Rectal smooth muscle tissue (tissue), 1 donor: ENCODE results near the gene NIFK.
"Not testable (repeated sequence)": the region's sequence is repeated elsewhere in the genome, so short reads cannot be mapped to it uniquely, and the experiment has no call there.

Source experiments
- H3K27ac ChIP-seq: one replicate; pipeline ENCODE4 v1.7.0; 2013; ENCODE audit warnings: low read depth, low read length, inconsistent platforms
- H3K27me3 ChIP-seq: one replicate; pipeline ENCODE4 v1.7.0; 2013; ENCODE audit warnings: low read length; ENCODE audit not compliant: control insufficient read depth, insufficient read depth
- H3K36me3 ChIP-seq: one replicate; pipeline ENCODE4 v1.7.0; 2013; ENCODE audit warnings: low read length; ENCODE audit not compliant: control insufficient read depth, insufficient read depth
- H3K4me1 ChIP-seq: one replicate; pipeline ENCODE4 v1.7.0; 2013; ENCODE audit warnings: low read length; ENCODE audit not compliant: control insufficient read depth, insufficient read depth
- H3K4me3 ChIP-seq: one replicate; pipeline ENCODE4 v1.7.0; 2013; ENCODE audit warnings: low read length
- H3K9ac ChIP-seq: one replicate; pipeline ENCODE4 v1.7.0; 2013; ENCODE audit warnings: low read length

Gene NIFK

DNA sequence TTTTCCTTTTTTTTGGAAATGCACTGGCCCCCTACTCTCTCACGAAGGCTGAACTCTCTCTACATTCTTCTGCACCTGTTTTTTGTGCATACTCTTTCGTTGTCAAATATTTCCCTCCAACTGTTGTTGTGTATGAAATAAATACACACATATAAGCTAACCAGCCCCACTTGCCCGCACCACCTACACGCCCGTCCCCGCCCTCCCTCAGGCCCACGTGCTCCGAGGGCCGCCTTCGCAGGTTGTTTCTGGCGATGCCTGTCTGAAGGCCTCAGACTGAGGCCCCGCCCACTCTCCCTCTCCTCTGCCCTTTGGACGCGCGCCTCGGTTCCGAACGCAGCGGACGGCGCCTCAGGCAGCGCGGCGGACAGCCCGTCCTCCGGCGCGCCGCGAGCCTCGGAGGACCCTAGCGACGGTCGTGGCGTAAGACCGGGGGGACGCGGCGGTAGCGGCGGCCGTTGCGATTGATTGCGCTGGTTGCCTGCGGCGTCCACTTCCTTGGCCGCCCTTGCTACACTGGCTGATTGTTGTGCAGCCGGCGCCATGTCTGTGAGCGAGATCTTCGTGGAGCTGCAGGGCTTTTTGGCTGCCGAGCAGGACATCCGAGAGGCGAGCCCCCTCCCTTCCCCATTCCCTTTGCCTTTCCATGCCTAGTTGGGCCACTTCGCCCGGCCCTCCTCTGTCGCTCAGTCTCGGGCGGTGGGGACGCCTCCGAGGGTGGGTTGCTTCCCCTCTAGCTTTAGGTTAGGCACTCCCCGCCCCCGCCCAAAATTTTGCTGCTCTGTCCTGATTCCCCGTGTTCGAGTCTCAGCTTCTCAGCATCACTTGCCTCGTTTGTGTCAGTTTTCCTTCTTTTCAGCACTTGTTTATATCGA lies 18.8 kb upstream of the NIFK start, which contains the start of gene TSN:
Gene TSN, plus strand, starts transcription at position 415 of the 875 bp plus-strand sequence. Its CDS starts 129 bp downstream, at position 544.
- peak within 1 kb of the TSS; percentile 51 for H3K27ac ChIP-seq
- peak within 1 kb of the TSS; percentile 80 for H3K4me3 ChIP-seq
- H3K9ac ChIP-seq: peak within 1 kb of the TSS; percentile 39
- H3K36me3 ChIP-seq: no peaks in the 10 kb centered on the region
- peaks cover 9% of the 10 kb centered on the region for H3K4me1 ChIP-seq
- H3K27me3 ChIP-seq: no peaks in the 10 kb centered on the region

DNA sequence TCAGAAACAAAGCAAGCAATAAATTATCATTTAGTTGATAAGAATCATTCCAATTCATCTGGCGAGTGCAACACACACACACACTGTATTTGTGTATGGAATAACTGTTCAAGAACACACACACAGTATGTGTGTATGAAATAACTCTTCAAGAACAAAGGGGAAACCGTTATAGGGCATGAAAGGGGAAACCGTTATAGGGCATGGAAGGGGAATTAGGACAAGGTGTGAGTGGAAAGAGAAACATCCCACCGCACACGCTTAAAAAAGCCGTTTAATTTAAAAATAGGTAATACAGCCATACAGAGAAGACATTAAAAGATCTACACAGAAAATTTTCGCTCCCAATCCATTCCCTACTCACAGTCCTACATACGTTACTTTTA lies 18.2 kb upstream of the NIFK start:
- peak overlapping the region; percentile 22 for H3K9ac ChIP-seq
- H3K27ac ChIP-seq: no peak overlapping the region

GRCh38 chr2:121748202-121748601 lies 11.5 kb upstream of the NIFK start:
- no peak overlapping the region for H3K9ac ChIP-seq
- H3K36me3 ChIP-seq: no peaks in the 10 kb centered on the region
- no peak overlapping the region for H3K4me3 ChIP-seq
- H3K27ac ChIP-seq: no peak overlapping the region
- H3K4me1 ChIP-seq: no peaks in the 10 kb centered on the region
- H3K27me3 ChIP-seq: no peaks in the 10 kb centered on the region

More for the DNA sequence above, 18.2 kb upstream of the NIFK start:
- H3K27me3 ChIP-seq: no peaks in the 10 kb centered on the region
- H3K4me3 ChIP-seq: peak overlapping the region; percentile 70
- peaks cover 9% of the 10 kb centered on the region for H3K4me1 ChIP-seq
- H3K36me3 ChIP-seq: no peaks in the 10 kb centered on the region

DNA sequence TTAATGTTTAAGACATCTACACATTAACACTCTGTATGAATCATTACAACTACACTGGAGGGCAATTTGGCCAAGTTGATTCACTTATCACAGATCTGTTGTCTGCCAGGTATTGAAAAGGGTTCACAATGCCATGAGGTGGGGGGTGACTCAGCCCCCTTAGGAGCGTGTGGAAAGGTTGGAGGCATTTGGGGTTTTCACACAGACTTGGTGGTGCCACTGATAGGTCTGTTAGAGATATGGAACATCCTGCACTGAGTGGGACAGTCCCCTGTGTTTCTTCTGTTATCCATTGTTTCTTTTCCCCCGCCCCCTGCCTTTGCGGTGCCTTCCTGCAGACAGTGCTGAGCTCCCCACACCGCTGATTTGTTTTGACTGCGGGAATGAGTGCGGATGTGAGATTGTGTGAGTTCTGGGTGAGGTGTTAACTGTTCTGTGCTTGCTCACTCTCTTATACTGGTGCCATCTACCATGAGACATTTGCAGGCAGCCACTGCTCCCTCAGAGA lies 9.4 kb upstream of the NIFK start:
- no peak overlapping the region for H3K4me3 ChIP-seq
- H3K27me3 ChIP-seq: no peaks in the 10 kb centered on the region
- no peak overlapping the region for H3K27ac ChIP-seq
- no peaks in the 10 kb centered on the region for H3K4me1 ChIP-seq
- no peaks in the 10 kb centered on the region for H3K36me3 ChIP-seq
- H3K9ac ChIP-seq: no peak overlapping the region

GRCh38 chr2:121741450-121741849 lies 4.8 kb upstream of the NIFK start:
- H3K4me3 ChIP-seq: no peak overlapping the region
- no peak overlapping the region for H3K9ac ChIP-seq
- no peaks in the 10 kb centered on the region for H3K36me3 ChIP-seq
- no peaks in the 10 kb centered on the region for H3K27me3 ChIP-seq
- no peaks in the 10 kb centered on the region for H3K4me1 ChIP-seq
- no peak overlapping the region for H3K27ac ChIP-seq

GRCh38 chr2:121740973-121741372 lies 4.3 kb upstream of the NIFK start:
- Histone ChIP-seq H3K27ac (no peak overlapping the region), H3K4me1 (no peaks in the 10 kb centered on the region), H3K9ac (no peak overlapping the region)

DNA sequence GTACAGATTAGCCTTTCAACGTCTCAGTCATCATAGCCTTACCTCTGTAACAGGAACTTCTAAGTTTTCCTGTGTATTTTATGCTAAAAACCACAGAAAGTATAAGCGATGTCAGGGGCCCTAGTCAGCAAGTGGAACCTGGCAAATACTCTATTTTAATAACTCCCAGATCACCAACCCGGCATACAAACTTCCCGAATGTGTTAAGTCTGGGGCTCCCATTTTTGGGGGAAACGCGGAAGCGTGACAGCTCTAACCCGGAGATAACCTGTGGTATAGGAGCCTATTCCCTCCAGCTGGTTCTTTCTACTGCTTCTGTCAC lies 574 bp downstream of the NIFK start:
- Histone ChIP-seq H3K9ac (peak overlapping the region; percentile 76), H3K36me3 (peaks cover 9% of the 10 kb centered on the region), H3K4me1 (peaks cover 6% of the 10 kb centered on the region), H3K4me3 (peak overlapping the region; percentile 80), H3K27ac (peak overlapping the region; percentile 49), H3K27me3 (no peaks in the 10 kb centered on the region)

More at GRCh38 chr2:121740973-121741372, 4.3 kb upstream of the NIFK start:
- H3K36me3 ChIP-seq: no peaks in the 10 kb centered on the region
- no peak overlapping the region for H3K4me3 ChIP-seq
- no peaks in the 10 kb centered on the region for H3K27me3 ChIP-seq

DNA sequence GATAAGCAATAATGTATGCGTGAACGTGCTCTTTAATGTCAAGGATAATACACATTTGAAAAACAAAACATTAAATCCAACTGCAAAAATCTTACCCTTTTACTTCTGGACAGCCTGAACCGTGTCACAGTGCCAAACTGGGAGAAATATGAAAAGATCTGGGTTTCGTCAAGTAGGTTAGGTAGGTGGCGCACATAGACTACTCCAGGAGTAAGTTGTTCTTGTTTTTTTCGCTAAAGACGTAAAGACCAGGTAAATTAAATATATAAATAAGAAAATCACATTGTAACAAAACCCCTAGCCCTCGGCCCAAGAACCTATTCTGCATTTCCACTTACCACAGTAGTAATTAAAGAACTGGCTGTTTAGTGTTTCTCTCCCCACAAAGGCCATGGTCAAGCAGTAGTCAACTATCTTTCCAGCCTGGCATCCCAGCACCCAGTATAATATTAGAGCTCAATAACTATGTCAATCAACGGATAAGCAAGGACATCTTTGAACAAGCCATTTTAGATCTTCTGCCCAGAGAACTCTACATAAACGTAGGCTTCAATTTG lies 1.1 kb downstream of the NIFK start:
- H3K36me3 ChIP-seq: peaks cover 12% of the 10 kb centered on the region
- no peak overlapping the region for H3K9ac ChIP-seq
- H3K27me3 ChIP-seq: no peaks in the 10 kb centered on the region
- H3K4me3 ChIP-seq: peak overlapping the region; percentile 80
- H3K4me1 ChIP-seq: peaks cover 6% of the 10 kb centered on the region
- H3K27ac ChIP-seq: peak overlapping the region; percentile 49

DNA sequence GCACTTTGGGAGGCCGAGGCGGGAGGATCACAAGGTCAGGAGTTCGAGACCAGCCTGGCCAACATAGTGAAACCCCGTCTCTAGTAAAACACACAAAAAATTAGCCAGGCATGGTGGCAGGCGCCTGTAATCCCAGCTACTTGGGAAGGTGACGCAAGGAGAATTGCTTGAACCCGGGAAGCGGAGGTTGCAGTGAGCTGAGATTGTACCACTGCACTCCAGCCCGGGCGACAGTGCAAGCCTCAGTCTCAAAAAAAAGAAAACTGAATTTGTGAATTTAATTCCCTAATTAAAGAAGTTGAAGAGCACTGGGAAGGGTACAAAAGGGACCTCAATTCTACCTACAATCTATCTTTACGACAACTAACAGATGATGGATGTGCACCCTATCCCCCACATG lies 2.1 kb downstream of the NIFK start:
- H3K27me3 ChIP-seq, H3K9ac ChIP-seq, H3K4me1 ChIP-seq, H3K27ac ChIP-seq, H3K4me3 ChIP-seq: not testable (repeated sequence)
- H3K36me3 ChIP-seq: peaks cover 12% of the 10 kb centered on the region

DNA sequence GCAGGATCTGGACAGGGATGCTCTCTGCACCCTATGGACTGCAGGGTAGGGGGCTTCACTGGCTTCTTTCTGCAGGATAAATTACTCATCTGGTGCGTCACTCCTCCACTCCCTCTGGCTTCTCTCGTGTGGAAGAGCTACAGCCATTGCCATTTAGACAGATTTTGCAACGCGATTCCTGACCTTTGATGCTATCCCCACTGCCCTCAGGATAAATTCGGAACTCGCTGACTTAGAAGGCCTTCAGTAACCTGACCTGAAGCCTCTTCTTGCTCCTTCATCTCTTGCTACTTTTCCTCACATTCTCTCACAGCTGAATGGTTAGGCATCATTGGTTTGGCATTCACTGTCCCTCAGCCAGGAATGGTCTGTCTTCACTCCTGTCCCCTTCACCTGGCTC lies 5.3 kb downstream of the NIFK start:
- peaks cover 15% of the 10 kb centered on the region for H3K36me3 ChIP-seq
- no peaks in the 10 kb centered on the region for H3K27me3 ChIP-seq
- no peak overlapping the region for H3K9ac ChIP-seq
- H3K4me1 ChIP-seq: peaks cover 6% of the 10 kb centered on the region
- H3K4me3 ChIP-seq: no peak overlapping the region
- no peak overlapping the region for H3K27ac ChIP-seq

GRCh38 chr2:121727950-121728349 lies 8.7 kb downstream of the NIFK start:
- Histone ChIP-seq H3K9ac (no peak overlapping the region), H3K27ac (no peak overlapping the region), H3K27me3 (no peaks in the 10 kb centered on the region), H3K4me3 (no peak overlapping the region), H3K36me3 (peaks cover 13% of the 10 kb centered on the region), H3K4me1 (no peaks in the 10 kb centered on the region)

DNA sequence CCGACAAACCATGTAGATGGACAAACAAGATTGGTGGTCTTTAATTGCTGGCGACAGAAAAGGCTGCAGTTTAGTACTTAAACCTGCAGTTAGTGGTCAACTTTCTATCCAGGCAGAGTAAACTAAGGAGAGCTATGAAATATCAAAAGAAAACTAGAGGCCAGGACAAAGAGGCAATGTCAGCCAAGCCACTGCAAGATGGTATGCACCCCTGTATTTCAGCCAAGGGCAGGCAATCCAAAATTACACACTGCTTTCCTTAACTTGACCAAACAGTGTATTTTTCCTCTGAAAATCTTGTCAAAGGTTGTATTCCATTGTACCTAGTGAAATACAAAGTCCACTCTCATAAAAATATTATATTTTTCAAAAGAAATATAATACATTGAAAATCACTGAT lies 9.3 kb downstream of the NIFK start:
- Histone ChIP-seq H3K9ac (no peak overlapping the region), H3K4me1 (no peaks in the 10 kb centered on the region), H3K36me3 (peaks cover 11% of the 10 kb centered on the region), H3K27me3 (no peaks in the 10 kb centered on the region), H3K4me3 (no peak overlapping the region), H3K27ac (no peak overlapping the region)

DNA sequence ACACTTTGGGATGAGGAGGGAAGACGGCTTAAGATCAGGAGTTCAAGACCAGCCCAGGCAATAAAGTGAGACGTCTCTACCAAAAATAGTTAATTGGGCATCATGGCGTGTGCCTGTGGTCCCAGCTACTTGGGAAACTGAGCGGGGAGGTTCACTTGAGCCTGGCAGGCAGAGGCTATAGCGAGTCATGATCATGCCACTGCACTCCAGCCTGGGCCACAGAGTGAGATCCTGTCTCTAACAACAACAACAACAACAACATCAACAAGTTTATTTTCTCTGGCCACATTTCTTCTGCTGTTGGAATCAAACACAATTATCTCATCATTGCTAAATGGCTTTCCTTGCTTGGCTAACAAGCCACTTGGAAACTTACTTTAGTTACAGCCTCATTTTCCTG lies 13.4 kb downstream of the NIFK start:
- H3K4me3 ChIP-seq: no peak overlapping the region

More for the DNA sequence above, 13.4 kb downstream of the NIFK start:
- no peaks in the 10 kb centered on the region for H3K36me3 ChIP-seq
- H3K27me3 ChIP-seq: no peaks in the 10 kb centered on the region
- no peak overlapping the region for H3K9ac ChIP-seq
- H3K4me1 ChIP-seq: no peaks in the 10 kb centered on the region
- H3K27ac ChIP-seq: no peak overlapping the region
